MM.1S (cell line): ENCODE data around the gene UBXN11.
A peak's percentile ranks its signal among the peaks of the same experiment; 100 is the strongest.

ENCODE experiments used
- DNase-seq: peaks from one replicate; pipeline ENCODE4 v3.0.0-alpha.2; 2015
- H2AFZ ChIP-seq: fragments of 300-600 bp; sonication (generic); 2 replicates; pipeline ENCODE4 v1.6.0; 2016; ENCODE audit warnings: antibody characterized with exemption, low read length
- H3F3A ChIP-seq: fragments of 300-600 bp; sonication (generic); 2 replicates; pipeline ENCODE4 v1.6.1; 2016; ENCODE audit warnings: mild to moderate bottlenecking, antibody characterized with exemption, low read length, moderate library complexity, mixed read lengths; ENCODE audit not compliant: insufficient read depth
- H3K27ac ChIP-seq: fragments of 300-600 bp; sonication (generic); 2 replicates; pipeline ENCODE4 v1.5.1; 2016; ENCODE audit warnings: mild to moderate bottlenecking, low read length
- H3K27me3 ChIP-seq: fragments of 300-600 bp; sonication (generic); replicated peaks from 2 replicates; pipeline ENCODE4 v1.6.0; 2016; ENCODE audit warnings: low read length; ENCODE audit not compliant: insufficient read depth
- H3K36me3 ChIP-seq: fragments of 300-600 bp; sonication (generic); replicated peaks from 2 replicates; pipeline ENCODE4 v1.6.1; 2016; ENCODE audit warnings: mild to moderate bottlenecking, low read length, mixed read lengths; ENCODE audit not compliant: insufficient read depth
- H3K4me1 ChIP-seq: fragments of 300-600 bp; sonication (generic); 2 replicates; pipeline ENCODE4 v1.6.1; 2016; ENCODE audit warnings: low read length, mixed read lengths
- H3K4me2 ChIP-seq: fragments of 300-600 bp; sonication (generic); 2 replicates; pipeline ENCODE4 v1.6.0; 2016; ENCODE audit warnings: low read depth, low read length
- H3K4me3 ChIP-seq: fragments of 300-600 bp; sonication (generic); 2 replicates; pipeline ENCODE4 v1.5.1; 2016; ENCODE audit warnings: low read length, mixed read lengths
- H3K79me2 ChIP-seq: fragments of 300-600 bp; sonication (generic); 2 replicates; pipeline ENCODE4 v1.6.1; 2016; ENCODE audit warnings: mixed run types, low read length, mixed read lengths
- H3K9ac ChIP-seq: fragments of 300-600 bp; sonication (generic); 2 replicates; pipeline ENCODE4 v1.6.1; 2016; ENCODE audit warnings: low read length, mixed read lengths
- H3K9me2 ChIP-seq: fragments of 300-600 bp; sonication (generic); replicated peaks from 2 replicates; pipeline ENCODE4 v1.6.1; 2016; ENCODE audit warnings: mild to moderate bottlenecking, low read length, mixed read lengths; ENCODE audit not compliant: insufficient read depth
- H3K9me3 ChIP-seq: fragments of 300-600 bp; sonication (generic); replicated peaks from 2 replicates; pipeline ENCODE4 v1.6.1; 2016; ENCODE audit warnings: mild to moderate bottlenecking, low read length, mixed read lengths; ENCODE audit not compliant: insufficient read depth
- H4K20me1 ChIP-seq: fragments of 300-600 bp; sonication (generic); 2 replicates; pipeline ENCODE4 v1.6.1; 2016; ENCODE audit warnings: mild to moderate bottlenecking, low read length, moderate library complexity, mixed read lengths; ENCODE audit not compliant: insufficient read depth
- EZH2 ChIP-seq: fragments of 300-600 bp; sonication (generic); optimal IDR thresholded peaks from 2 replicates; pipeline ENCODE3; 2017; ENCODE audit warnings: low read depth, mild to moderate bottlenecking, antibody characterized with exemption, low read length, mixed read lengths
- EZH2phosphoT487 ChIP-seq: fragments of 300-600 bp; sonication (generic); IDR thresholded peaks from 2 replicates; pipeline ENCODE4 v1.6.1; 2018; ENCODE audit warnings: antibody characterized with exemption, low read length
- TF ChIP-seq, protein P1 (sequence below): fragments of 300-600 bp; sonication (generic); IDR thresholded peaks from 2 replicates; pipeline ENCODE4 v1.5.1; 2016; ENCODE audit warnings: antibody characterized with exemption, low read length, mixed read lengths

The UBXN11 gene

DNA sequence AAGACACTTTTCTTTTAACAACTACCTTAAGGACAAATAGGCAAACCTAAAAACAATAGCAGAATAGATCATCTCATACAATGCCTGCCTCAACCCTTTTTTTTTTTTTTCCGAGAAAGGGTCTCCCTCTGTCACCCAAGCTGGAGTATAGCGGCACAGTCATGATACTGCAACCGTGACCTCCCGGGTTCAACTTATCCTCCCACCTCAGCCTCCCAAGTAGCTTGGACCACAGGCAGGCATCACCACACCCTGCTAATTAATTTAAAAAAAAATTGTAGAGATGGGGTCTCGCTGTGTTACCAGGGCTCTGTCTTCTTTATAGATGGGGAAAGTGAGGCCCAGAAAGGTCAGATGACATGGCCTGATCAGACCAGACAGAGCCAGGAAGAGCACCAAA is 18.6 kb downstream of the UBXN11 start:
- H3K9me2 ChIP-seq: no peaks in the 10 kb centered on the region
- peaks cover 16% of the 10 kb centered on the region for H3F3A ChIP-seq
- H2AFZ ChIP-seq: no peak overlapping the region
- H3K4me1 ChIP-seq: peaks cover 34% of the 10 kb centered on the region
- peak overlapping the region; percentile 74; the same call in 1 of the 2 replicates for H3K27ac ChIP-seq
- TF ChIP-seq, protein P1, sequence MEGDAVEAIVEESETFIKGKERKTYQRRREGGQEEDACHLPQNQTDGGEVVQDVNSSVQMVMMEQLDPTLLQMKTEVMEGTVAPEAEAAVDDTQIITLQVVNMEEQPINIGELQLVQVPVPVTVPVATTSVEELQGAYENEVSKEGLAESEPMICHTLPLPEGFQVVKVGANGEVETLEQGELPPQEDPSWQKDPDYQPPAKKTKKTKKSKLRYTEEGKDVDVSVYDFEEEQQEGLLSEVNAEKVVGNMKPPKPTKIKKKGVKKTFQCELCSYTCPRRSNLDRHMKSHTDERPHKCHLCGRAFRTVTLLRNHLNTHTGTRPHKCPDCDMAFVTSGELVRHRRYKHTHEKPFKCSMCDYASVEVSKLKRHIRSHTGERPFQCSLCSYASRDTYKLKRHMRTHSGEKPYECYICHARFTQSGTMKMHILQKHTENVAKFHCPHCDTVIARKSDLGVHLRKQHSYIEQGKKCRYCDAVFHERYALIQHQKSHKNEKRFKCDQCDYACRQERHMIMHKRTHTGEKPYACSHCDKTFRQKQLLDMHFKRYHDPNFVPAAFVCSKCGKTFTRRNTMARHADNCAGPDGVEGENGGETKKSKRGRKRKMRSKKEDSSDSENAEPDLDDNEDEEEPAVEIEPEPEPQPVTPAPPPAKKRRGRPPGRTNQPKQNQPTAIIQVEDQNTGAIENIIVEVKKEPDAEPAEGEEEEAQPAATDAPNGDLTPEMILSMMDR: no peak
- no peak for TF ChIP-seq EZH2phosphoT487
- TF ChIP-seq EZH2: no peak
- no peaks in the 10 kb centered on the region for H3K27me3 ChIP-seq
- peak overlapping the region; percentile 48; the same call in 1 of the 2 replicates for H3K4me2 ChIP-seq
- no peak for DNase-seq
- no peaks in the 10 kb centered on the region for H3K9me3 ChIP-seq
- H3K36me3 ChIP-seq: no peaks in the 10 kb centered on the region
- H3K79me2 ChIP-seq: no peaks in the 10 kb centered on the region
- H3K4me3 ChIP-seq: no peak overlapping the region
- H3K9ac ChIP-seq: peak overlapping the region; percentile 14; the same call in 1 of the 2 replicates
- no peaks in the 10 kb centered on the region for H4K20me1 ChIP-seq

DNA sequence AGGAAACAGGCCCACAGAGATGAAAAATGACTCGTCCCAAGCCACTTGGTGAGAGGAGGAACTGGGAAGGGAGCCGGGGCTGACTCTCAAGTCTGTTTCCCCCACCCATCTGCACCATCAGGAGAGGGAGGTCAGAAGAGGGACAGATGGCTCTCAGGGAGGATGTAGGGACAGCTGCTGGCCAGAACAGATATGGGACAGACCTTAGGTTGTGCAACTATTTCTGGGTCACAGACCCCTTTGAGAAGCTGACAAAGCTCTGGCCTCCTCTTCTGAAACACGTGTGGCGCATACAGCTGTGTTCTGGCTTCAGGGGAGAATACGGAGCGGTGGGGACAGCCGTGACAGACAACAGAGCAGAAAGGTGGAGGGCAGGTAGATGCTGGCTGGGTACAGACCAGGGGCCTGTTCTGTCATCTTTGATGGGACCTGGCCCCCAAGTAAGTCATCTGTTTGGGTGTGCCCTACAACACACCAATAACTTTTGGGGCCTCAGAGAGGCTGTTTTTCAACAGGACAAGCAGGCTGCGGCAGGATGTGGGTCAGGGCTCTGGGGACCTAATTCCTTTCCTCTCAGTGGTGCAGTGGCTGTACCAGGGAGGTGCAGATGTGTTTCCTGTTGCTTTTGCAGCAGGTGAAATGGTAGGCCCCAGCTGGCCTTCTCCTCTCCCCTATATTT is 19.3 kb downstream of the UBXN11 start:
- Histone ChIP-seq H3K27ac (peak overlapping the region; percentile 74), H3K4me3 (no peak overlapping the region), H3K4me2 (peak overlapping the region; percentile 48; the same call in 1 of the 2 replicates), H3K9me2 (no peaks in the 10 kb centered on the region), H3K27me3 (no peaks in the 10 kb centered on the region), H2AFZ (peak overlapping the region; percentile 17; the same call in 1 of the 2 replicates), H3K9me3 (no peaks in the 10 kb centered on the region), H3K79me2 (no peaks in the 10 kb centered on the region), H3K4me1 (peaks cover 34% of the 10 kb centered on the region), H4K20me1 (no peaks in the 10 kb centered on the region), H3F3A (peaks cover 16% of the 10 kb centered on the region), H3K36me3 (no peaks in the 10 kb centered on the region), H3K9ac (peak overlapping the region; percentile 14; the same call in 1 of the 2 replicates)
- TF ChIP-seq EZH2phosphoT487: no peak
- TF ChIP-seq, protein P1: no peak
- TF ChIP-seq EZH2: no peak
- peak; percentile 77 for DNase-seq

DNA sequence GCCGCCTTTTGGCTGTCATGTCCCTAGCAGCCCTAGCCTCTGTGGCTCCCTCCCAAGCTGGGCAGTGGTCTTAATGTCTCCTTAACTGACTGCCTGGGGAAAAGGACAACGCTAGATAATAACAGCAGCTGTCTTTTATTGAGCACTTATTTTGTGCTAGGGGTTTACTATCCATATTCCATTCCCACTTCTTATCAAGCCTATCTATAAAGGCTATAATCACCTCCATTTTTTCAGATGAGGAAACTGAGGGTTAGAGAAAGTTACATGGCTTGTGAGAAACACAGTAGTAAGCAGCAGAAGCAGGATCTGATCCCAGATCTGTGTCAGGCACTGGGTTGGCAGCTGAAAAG is 20.4 kb downstream of the UBXN11 start:
- Histone ChIP-seq H3K36me3 (no peaks in the 10 kb centered on the region), H3K4me2 (no peak overlapping the region), H3K4me1 (peaks cover 34% of the 10 kb centered on the region), H3F3A (peaks cover 16% of the 10 kb centered on the region), H4K20me1 (no peaks in the 10 kb centered on the region), H3K9me2 (no peaks in the 10 kb centered on the region), H3K9me3 (no peaks in the 10 kb centered on the region), H3K27ac (no peak overlapping the region; the same call in 1 of the 2 replicates), H3K79me2 (peaks cover 8% of the 10 kb centered on the region; the same call in 1 of the 2 replicates), H3K4me3 (no peak overlapping the region), H3K9ac (no peak overlapping the region), H3K27me3 (no peaks in the 10 kb centered on the region), H2AFZ (no peak overlapping the region)
- DNase-seq: no peak
- TF ChIP-seq EZH2: no peak
- TF ChIP-seq, protein P1: no peak
- no peak for TF ChIP-seq EZH2phosphoT487
